Neural progenitor cell (in vitro differentiated cells): ENCODE results near the gene ANGPTL7.

Source experiments
- CTCF ChIP-seq: fragments of 200-600 bp; sonication (generic); IDR thresholded peaks from 2 replicates; pipeline ENCODE4 v1.5.1; 2017; ENCODE audit warnings: antibody characterized with exemption, mild to moderate bottlenecking
- EZH2 ChIP-seq: fragments of 200-600 bp; sonication (generic); IDR thresholded peaks from 2 replicates; pipeline ENCODE4 v1.6.1; 2017; ENCODE audit warnings: antibody characterized with exemption, mild to moderate bottlenecking, moderate library complexity
- EZH2phosphoT487 ChIP-seq: fragments of 200-600 bp; sonication (generic); IDR thresholded peaks from 2 replicates; pipeline ENCODE4 v1.6.1; 2017; ENCODE audit warnings: antibody characterized with exemption

- no peak for TF ChIP-seq EZH2
- TF ChIP-seq CTCF, result no peak
- no peak for TF ChIP-seq EZH2phosphoT487
These were observed 5.4 kb downstream of the ANGPTL7 start for GRCh38 chr1:11194407-11195176.
